ENCODE results near the gene PPP1R14D.

Gene PPP1R14D

GRCh38 chr15:40776537-40777141 is 51.9 kb downstream of the PPP1R14D start:
- DNase-seq, result no peak

DNA sequence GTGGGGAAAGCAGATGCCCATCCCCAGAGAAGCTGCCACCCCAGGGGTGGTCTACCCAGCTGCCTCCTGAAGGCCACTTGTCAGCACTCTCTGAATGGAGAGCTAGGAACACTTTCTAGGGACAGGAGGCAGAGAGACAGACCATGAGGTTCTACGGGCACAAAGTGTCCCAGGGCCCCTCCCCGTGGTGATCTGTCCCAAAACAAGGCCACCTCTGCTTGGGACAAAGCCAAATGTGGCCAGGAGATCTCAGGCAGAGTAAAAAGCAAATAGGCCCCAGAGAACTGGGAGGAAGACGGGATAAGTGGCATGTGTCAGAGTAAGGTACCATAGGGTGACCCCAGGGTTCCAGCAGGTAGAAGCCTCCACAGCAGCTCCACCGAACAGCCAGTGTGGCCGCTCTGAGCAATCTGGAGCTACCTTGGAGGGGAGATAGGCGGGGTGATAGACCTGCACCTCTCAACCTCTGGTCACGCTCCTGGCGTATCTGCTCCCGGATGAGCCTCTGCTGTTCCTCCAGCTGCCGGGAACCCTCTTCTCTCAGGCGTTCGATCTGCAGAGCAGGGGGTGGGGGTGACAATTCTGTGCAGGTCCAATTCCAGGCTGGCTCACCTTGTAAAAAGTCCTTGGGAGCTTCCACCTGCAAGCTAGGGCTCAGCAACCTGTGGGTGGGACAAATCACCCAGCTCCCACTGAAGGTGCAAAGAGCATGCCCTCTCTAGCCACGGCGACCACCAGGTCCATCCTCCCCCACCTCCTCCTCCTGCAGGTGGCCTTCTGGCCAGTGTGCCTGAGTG is 52.6 kb downstream of the PPP1R14D start:
- DNase-seq, result no peak

GRCh38 chr15:40775007-40775406 is 53.5 kb downstream of the PPP1R14D start:
- DNase-seq, result no peak

- no peak for DNase-seq
Observed at GRCh38 chr15:40773902-40774301, 54.6 kb downstream of the PPP1R14D start.

- no peak for DNase-seq
Observed at GRCh38 chr15:40773496-40773895, 55.0 kb downstream of the PPP1R14D start.

GRCh38 chr15:40772014-40772413 is 56.5 kb downstream of the PPP1R14D start:
- no peak for DNase-seq

- no peak for DNase-seq
Observed at GRCh38 chr15:40771242-40771641, 57.3 kb downstream of the PPP1R14D start.

DNA sequence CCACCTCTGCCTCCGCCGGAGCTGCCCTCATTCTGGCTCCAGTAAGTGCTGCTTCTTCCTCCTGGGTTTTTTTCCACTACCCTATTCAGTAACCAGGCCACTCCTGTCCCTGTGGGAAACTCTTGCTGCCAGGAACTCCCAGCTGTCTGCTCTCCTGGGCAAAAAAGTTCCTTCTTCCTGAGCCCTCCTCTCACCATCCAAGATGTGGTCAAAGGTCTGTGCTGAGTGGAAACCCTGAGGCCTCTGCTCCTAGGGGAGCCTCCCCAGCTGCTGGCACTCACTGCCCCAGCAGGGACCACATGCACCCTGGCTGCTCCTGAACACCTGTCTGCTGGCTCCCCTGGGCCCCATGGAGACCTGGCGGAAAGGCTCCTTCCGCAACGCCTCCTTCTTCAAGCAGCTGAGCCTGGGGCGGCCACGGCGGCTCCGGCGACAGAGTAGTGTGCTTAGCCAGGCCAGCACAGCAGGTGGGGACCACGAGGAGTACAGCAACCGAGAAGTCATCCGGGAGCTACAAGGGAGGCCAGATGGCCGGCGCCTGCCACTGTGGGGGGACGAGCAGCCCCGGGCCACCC is 58.3 kb downstream of the PPP1R14D start:
- DNase-seq, result no peak

DNA sequence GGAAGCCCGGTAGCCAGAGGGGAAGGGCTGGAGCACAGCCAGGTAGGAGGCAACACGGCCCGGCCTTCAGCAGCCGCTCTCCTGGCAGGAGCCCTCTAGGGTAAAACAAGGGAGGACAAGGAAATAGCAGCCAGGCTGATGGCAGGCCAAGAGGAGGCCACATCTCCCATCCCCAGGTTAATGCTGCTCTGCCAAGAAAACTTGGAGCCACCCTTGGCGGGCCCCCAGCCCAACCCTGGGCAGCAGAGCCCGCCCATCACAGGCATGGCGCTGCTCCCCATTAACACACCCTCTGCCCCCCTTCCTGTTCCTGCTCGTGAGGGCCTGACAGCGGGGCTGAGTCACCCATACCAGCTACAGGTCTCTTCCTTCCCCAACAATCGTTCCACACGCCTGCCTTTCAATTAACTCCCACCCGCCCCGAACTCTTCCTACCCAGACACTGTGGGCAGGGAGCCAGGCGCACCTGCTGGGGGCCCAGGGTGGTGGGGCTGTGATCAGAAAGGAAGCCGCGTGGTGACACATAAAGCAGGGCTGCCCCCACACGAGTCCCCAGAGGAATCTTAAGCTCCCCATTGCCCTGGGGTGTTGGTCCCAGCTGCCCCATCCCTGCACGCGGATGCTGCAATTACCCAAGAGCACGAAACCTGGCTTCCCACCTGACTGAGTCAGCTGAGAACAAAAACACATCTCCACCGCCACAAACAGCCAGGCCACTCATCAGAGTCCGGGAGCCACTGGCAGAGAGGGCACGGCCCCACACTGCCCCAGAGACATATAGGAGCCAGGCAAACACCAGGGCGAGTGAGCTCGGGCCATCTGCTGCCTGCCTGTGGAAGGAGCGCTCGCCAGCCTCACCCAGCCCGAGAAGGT is 59.0 kb downstream of the PPP1R14D start, which contains the start of gene C15orf62:
Gene C15orf62, plus strand, starts transcription at position 707 of the 873 bp plus-strand sequence. CDS start 516 bp downstream, outside the sequence.
- DNase-seq, result no peak

GRCh38 chr15:40768521-40769273 is 59.8 kb downstream of the PPP1R14D start:
- DNase-seq, result no peak

DNA sequence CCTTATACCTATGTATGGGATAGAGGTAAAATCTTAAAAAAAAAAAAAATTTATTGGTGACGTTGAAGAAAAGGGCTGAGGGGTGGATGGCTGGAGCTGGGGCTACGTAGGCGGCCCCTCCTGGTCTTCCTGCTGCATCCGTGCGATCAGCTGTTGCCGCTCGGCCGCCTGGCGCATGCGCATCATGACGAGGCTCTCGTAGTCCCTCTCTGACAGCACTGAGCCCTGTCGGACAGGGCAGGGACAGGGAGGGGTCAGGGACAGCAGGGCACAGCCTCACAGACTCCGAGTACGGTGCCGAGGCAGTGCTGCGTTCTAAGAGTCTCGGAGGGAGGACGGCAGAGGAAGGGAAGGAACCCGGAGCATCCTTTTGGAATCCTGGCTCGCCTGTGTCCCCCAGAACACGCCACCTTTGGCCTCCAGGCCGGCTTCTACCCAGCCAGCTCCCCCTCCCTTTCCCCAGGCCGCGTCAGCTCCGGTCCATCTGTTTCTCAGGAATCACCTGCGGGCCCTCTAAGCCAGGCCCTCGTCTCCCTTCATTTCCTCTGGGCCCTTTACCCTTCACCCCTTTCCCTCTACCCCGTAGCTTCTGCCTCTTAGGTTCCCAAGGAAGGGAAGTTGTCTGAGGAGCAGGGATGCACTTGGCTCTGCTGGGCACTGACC is 60.5 kb downstream of the PPP1R14D start:
- no peak for DNase-seq

- DNase-seq, result no peak
Observed at GRCh38 chr15:40766906-40767837, 61.3 kb downstream of the PPP1R14D start.

DNA sequence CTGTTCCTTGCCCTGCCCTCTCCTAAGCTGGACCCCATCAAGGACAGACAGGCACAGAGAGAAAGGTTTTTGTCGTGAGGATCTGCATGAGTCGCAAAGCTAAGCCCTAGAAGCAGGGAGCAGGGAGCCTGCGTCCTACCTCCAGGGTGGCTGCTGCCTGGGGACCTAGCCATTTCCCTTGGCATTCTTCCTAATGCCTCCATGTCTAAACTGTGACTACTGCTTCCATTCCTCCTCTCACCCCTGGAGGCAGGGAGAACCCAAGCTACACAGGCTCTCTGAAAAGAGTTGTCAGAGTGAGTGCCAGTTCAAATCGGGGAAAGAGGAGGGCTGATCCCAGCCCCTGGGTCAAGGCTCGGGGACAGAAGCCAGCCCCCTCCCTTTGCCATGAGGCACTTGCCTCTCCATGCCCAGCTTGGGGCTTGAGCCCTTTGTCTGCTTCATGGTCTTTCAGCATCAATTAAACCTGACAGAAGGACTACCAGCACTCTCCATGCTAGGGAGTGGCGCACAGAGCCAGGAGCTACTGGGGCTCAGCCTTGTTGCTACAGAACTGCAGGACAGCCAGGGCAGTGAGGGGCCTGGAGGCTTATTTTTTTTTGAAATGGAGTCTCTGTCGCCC is 62.2 kb downstream of the PPP1R14D start:
- no peak for DNase-seq
